ENCODE measurements around the gene ABCA13. TPM values are rescaled to one million over a fixed set of nuclear protein-coding genes. Genes with fewer than 3 reads are reported as not detected.
A peak's percentile ranks its signal among the peaks of the same experiment; 100 is the strongest.

The ABCA13 gene
- total and polyA plus RNA-seq, 4 donors, result 1.2 to 23.2 (median 3.5) TPM

- TF ChIP-seq CTCF (IDR thresholded peaks at IDR 0.05; ENCODE audit: control extremely low read depth, extremely low read depth), result no peak
- peaks cover 0 to 5% (median 0%) of the 10 kb centered on the region in 4 donors for H3K9me3 ChIP-seq (ENCODE audit: control insufficient read depth in 4 of 4, insufficient read depth in 3 of 4, low read length in 3 of 4)
- no peak for DNase-seq
- ATAC-seq (ENCODE audit: insufficient read depth, low FRiP score), result no peak
- no peak overlapping the region for H3K4me3 ChIP-seq
- H3K4me1 ChIP-seq (ENCODE audit: control insufficient read depth in 5 of 5, insufficient read depth in 5 of 5, low read length in 5 of 5), result no peaks in the 10 kb centered on the region
- no peak overlapping the region for H3K9ac ChIP-seq (ENCODE audit: insufficient read depth in 1 of 2, low read length in 2 of 2)
- H3K36me3 ChIP-seq (ENCODE audit: control insufficient read depth in 4 of 4, insufficient read depth in 4 of 4, low read length in 4 of 4), result no peaks in the 10 kb centered on the region
- WGBS, 2 donors, result 85 to 88% methylated on average over 1 of the region's 1 CpG
- no peak overlapping the region for H3K27ac ChIP-seq (ENCODE audit: low read depth in 1 of 2, low read length in 1 of 2)
- no peaks in the 10 kb centered on the region for H3K27me3 ChIP-seq (ENCODE audit: control insufficient read depth in 3 of 3, insufficient read depth in 3 of 3, low read length in 2 of 3)
Observed at GRCh38 chr7:48289656-48290055, 118.4 kb downstream of the ABCA13 start.

- Histone ChIP-seq H3K9me3 (ENCODE audit: control insufficient read depth in 4 of 4, insufficient read depth in 3 of 4, low read length in 3 of 4) (no peaks in the 10 kb centered on the region), H3K27ac (ENCODE audit: low read depth in 1 of 2, low read length in 1 of 2) (no peak overlapping the region), H3K4me3 (no peak overlapping the region), H3K36me3 (ENCODE audit: control insufficient read depth in 4 of 4, insufficient read depth in 4 of 4, low read length in 4 of 4) (no peaks in the 10 kb centered on the region), H3K9ac (ENCODE audit: insufficient read depth in 1 of 2, low read length in 2 of 2) (no peak overlapping the region), H3K27me3 (ENCODE audit: control insufficient read depth in 3 of 3, insufficient read depth in 3 of 3, low read length in 2 of 3) (no peaks in the 10 kb centered on the region), H3K4me1 (ENCODE audit: control insufficient read depth in 5 of 5, insufficient read depth in 5 of 5, low read length in 5 of 5) (no peaks in the 10 kb centered on the region)
- no peak for ATAC-seq (ENCODE audit: insufficient read depth, low FRiP score)
- TF ChIP-seq CTCF (IDR thresholded peaks at IDR 0.05; ENCODE audit: control extremely low read depth, extremely low read depth), result no peak
- DNase-seq, result no peak
- 40 to 44% methylated on average over 4 of the region's 4 CpGs for WGBS, 2 donors
Observed at GRCh38 chr7:48292949-48293348, 121.7 kb downstream of the ABCA13 start.

GRCh38 chr7:48295296-48295971, 124.2 kb downstream of the ABCA13 start:
- Histone ChIP-seq H3K9me3 (ENCODE audit: control insufficient read depth in 4 of 4, insufficient read depth in 3 of 4, low read length in 3 of 4) (no peaks in the 10 kb centered on the region), H3K27ac (ENCODE audit: low read depth in 1 of 2, low read length in 1 of 2) (no peak overlapping the region), H3K4me3 (no peak overlapping the region), H3K4me1 (ENCODE audit: control insufficient read depth in 5 of 5, insufficient read depth in 5 of 5, low read length in 5 of 5) (no peaks in the 10 kb centered on the region), H3K9ac (ENCODE audit: insufficient read depth in 1 of 2, low read length in 2 of 2) (no peak overlapping the region), H3K27me3 (ENCODE audit: control insufficient read depth in 3 of 3, insufficient read depth in 3 of 3, low read length in 2 of 3) (no peaks in the 10 kb centered on the region), H3K36me3 (ENCODE audit: control insufficient read depth in 4 of 4, insufficient read depth in 4 of 4, low read length in 4 of 4) (no peaks in the 10 kb centered on the region)
- no peak for TF ChIP-seq CTCF (IDR thresholded peaks at IDR 0.05; ENCODE audit: control extremely low read depth, extremely low read depth)
- WGBS, 2 donors, result 74 to 88% methylated on average over 7 of the region's 7 CpGs
- ATAC-seq (ENCODE audit: insufficient read depth, low FRiP score), result no peak
- DNase-seq, result peak in 1 of 3 donors; percentile 13

GRCh38 chr7:48296966-48297365, 125.7 kb downstream of the ABCA13 start:
- H3K27ac ChIP-seq (ENCODE audit: low read depth in 1 of 2, low read length in 1 of 2), result no peak overlapping the region
- TF ChIP-seq CTCF (IDR thresholded peaks at IDR 0.05; ENCODE audit: control extremely low read depth, extremely low read depth), result no peak
- H3K4me1 ChIP-seq (ENCODE audit: control insufficient read depth in 5 of 5, insufficient read depth in 5 of 5, low read length in 5 of 5), result no peaks in the 10 kb centered on the region
- no peaks in the 10 kb centered on the region for H3K9me3 ChIP-seq (ENCODE audit: control insufficient read depth in 4 of 4, insufficient read depth in 3 of 4, low read length in 3 of 4)
- no peaks in the 10 kb centered on the region for H3K36me3 ChIP-seq (ENCODE audit: control insufficient read depth in 4 of 4, insufficient read depth in 4 of 4, low read length in 4 of 4)
- no peak overlapping the region for H3K4me3 ChIP-seq
- no peak overlapping the region for H3K9ac ChIP-seq (ENCODE audit: insufficient read depth in 1 of 2, low read length in 2 of 2)
- H3K27me3 ChIP-seq (ENCODE audit: control insufficient read depth in 3 of 3, insufficient read depth in 3 of 3, low read length in 2 of 3), result no peaks in the 10 kb centered on the region
- DNase-seq (no peak), ATAC-seq (ENCODE audit: insufficient read depth, low FRiP score) (no peak)
- 40 to 45% methylated on average over 2 of the region's 2 CpGs for WGBS, 2 donors

Measured in lung (tissue), 12 donors.